Bronchial epithelial cell (primary cell): ENCODE measurements around the gene SLC22A2. TPM values are rescaled to one million over a fixed set of nuclear protein-coding genes. Genes with fewer than 3 reads are reported as not detected.

Experiments used
- DNase-seq: peaks from one replicate; pipeline ENCODE4 v3.0.0-alpha.2; 2010; ENCODE audit warnings: low read depth
- FAIRE-seq: peaks from 2 replicates; lab custom pipeline; 2011; peaks lifted over from hg19 to GRCh38; lab: Jason Lieb, UNC
- H3K27me3 ChIP-seq: 2 replicates; pipeline ENCODE4 v1.5.1; 2011; ENCODE audit warnings: low read length; ENCODE audit not compliant: control insufficient read depth, insufficient read depth
- H3K36me3 ChIP-seq: 2 replicates; pipeline ENCODE4 v1.5.1; 2011; ENCODE audit warnings: low read length; ENCODE audit not compliant: control insufficient read depth, insufficient read depth
- H3K4me3 ChIP-seq: 2 replicates; pipeline ENCODE4 v1.5.1; 2011; ENCODE audit warnings: mild to moderate bottlenecking, low read depth, low read length, control low read depth
- CTCF ChIP-seq: IDR thresholded peaks from 2 replicates; pipeline ENCODE4 v1.5.1; 2011; ENCODE audit warnings: mild to moderate bottlenecking, moderate library complexity, low read length, control low read depth, inconsistent platforms; ENCODE audit not compliant: insufficient read depth, severe bottlenecking
- total RNA-seq: library from RNA; depleted of rRNA; stranded (reverse); fragments of >200 nt; gene quantifications from 2 replicates; pipeline ENCODE4 v1.2.1, GENCODE V29; 2014

SLC22A2 gene
- total RNA-seq, 1 donor from 2014 or later, result not detected

- H3K4me3 ChIP-seq, result no peak overlapping the region
- no peaks in the 10 kb centered on the region for H3K36me3 ChIP-seq
- FAIRE-seq, result no peak
- DNase-seq, result peak; percentile 36
- no peak for TF ChIP-seq CTCF
- no peaks in the 10 kb centered on the region for H3K27me3 ChIP-seq
Observed at GRCh38 chr6:160252073-160252813, 6.4 kb downstream of the SLC22A2 start.

- FAIRE-seq, result no peak
- peak; percentile 42 for DNase-seq
- no peak overlapping the region for H3K4me3 ChIP-seq
Observed at GRCh38 chr6:160249671-160250070, 8.9 kb downstream of the SLC22A2 start.

GRCh38 chr6:160248538-160248937 is 10.1 kb downstream of the SLC22A2 start:
- FAIRE-seq (no peak), DNase-seq (peak; percentile 93)
- H3K4me3 ChIP-seq, result no peak overlapping the region
- no peaks in the 10 kb centered on the region for H3K27me3 ChIP-seq
- TF ChIP-seq CTCF, result no peak
- no peaks in the 10 kb centered on the region for H3K36me3 ChIP-seq

More at GRCh38 chr6:160249671-160250070, 8.9 kb downstream of the SLC22A2 start:
- TF ChIP-seq CTCF, result no peak
- H3K36me3 ChIP-seq, result no peaks in the 10 kb centered on the region
- H3K27me3 ChIP-seq, result no peaks in the 10 kb centered on the region

- TF ChIP-seq CTCF, result no peak
- no peaks in the 10 kb centered on the region for H3K36me3 ChIP-seq
- no peak overlapping the region for H3K4me3 ChIP-seq
- DNase-seq, result no peak
- no peak for FAIRE-seq
- H3K27me3 ChIP-seq, result no peaks in the 10 kb centered on the region
Observed at GRCh38 chr6:160247457-160247883, 11.2 kb downstream of the SLC22A2 start.

GRCh38 chr6:160240691-160241084 is 17.9 kb downstream of the SLC22A2 start:
- FAIRE-seq (no peak), DNase-seq (no peak)
- Histone ChIP-seq H3K27me3 (no peaks in the 10 kb centered on the region), H3K36me3 (no peaks in the 10 kb centered on the region), H3K4me3 (no peak overlapping the region)
- TF ChIP-seq CTCF, result no peak
